ENCODE results near the gene C2CD2. TPM values are rescaled to one million over a fixed set of nuclear protein-coding genes. Genes with fewer than 3 reads are reported as not detected.

The C2CD2 gene
- total RNA-seq, 2 experiments from 2014 or later: 7.0 to 8.8 TPM

DNA sequence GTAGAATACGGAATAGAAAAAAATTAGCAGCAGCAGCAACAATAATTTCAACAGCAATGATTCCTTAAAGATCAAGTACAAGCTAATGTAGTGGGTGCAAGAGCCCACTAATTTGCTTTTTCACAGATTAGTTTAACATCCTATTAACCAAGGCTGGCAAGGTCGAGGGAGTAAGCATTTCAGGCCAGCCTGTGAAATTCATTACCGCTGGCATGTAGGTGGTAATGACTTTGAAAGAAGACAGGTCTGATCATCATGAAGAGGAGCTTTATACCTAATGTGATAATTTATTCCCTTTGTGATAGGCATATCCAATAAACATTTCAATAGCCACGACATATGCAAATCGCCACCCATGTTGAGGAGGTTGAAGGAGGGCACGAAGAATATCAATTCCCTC, 63.5 kb downstream of the C2CD2 start:
- ChIA-PET POLR2A (no interaction called here), CTCF (interaction anchor here (1.0 to 1.1 kb wide), 2 partner anchors 11 to 12 kb away, joined by 3 read pairs; no protein-coding TSS in a partner anchor)
- Mint-ChIP-seq H3K4me3 (no peak overlapping the region), H3K36me3 (ENCODE audit: low read depth) (no peaks in the 10 kb centered on the region), H3K4me1 (peaks cover 9% of the 10 kb centered on the region), H3K27ac (no peak overlapping the region), H3K27me3 (no peaks in the 10 kb centered on the region), H3K9me3 (no peaks in the 10 kb centered on the region)
- no peak for DNase-seq

DNA sequence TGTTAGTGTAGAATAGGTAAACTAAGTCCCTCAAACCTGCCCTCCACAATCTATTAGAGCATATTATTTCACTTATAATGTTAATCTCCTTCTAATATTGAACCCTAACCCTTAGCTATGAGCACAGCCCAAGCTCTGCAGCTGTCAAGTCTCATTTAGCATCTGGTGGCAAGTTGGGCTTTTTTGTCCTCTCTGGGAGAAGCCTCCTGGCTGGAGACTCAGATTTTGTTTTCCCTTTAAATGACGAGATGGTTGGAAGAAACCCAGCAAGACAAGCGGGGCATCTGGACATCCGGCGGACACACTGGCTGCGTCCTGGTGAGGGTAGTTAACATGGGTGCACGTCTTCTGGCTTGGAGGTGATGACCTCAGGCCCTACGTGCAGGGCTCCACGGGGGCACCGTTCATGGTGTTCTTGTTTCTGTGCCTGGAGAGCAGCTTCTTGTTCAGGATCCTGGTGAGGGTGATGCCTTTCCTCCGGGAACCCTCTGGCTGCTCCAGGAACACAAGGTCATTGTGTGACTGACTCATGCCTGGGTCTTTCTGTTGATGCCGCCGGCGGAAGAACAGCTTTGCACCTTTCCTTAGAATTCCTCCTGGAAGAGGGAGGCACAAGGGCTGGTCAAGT, 65.0 kb downstream of the C2CD2 start:
- no peak overlapping the region for H3K4me3 Mint-ChIP-seq
- DNase-seq: no peak
- no peaks in the 10 kb centered on the region for H3K27me3 Mint-ChIP-seq
- no peaks in the 10 kb centered on the region for H3K36me3 Mint-ChIP-seq (ENCODE audit: low read depth)
- H3K4me1 Mint-ChIP-seq: peaks cover 9% of the 10 kb centered on the region
- no peak overlapping the region for H3K27ac Mint-ChIP-seq
- POLR2A ChIA-PET: no interaction called here
- CTCF ChIA-PET: interaction anchor here (0.6 kb wide), 1 partner anchor 61 kb away, joined by 4 read pairs; no protein-coding TSS in a partner anchor
- no peaks in the 10 kb centered on the region for H3K9me3 Mint-ChIP-seq

DNA sequence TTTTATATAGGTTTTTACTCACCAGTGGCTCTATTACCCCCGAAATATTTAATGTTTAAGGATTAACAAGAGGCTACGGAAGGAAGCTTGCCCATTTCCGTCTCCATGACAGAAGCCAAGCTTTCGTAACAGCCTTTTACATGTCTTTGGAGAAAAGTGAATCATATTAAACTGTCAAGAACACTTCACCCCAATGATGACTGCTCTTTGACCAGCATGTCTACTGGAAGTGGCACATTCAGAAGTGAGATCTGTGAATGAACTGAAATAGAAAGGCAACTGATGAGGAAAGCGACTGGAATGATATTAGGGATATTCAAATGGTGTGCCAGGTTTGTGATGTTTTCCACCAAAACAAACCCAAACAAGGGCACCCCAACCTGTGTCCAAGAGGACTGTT, 66.2 kb downstream of the C2CD2 start:
- Mint-ChIP-seq H3K36me3 (ENCODE audit: low read depth) (no peaks in the 10 kb centered on the region), H3K27ac (no peak overlapping the region), H3K9me3 (no peaks in the 10 kb centered on the region), H3K4me3 (no peak overlapping the region), H3K4me1 (peaks cover 9% of the 10 kb centered on the region), H3K27me3 (no peaks in the 10 kb centered on the region)
- ChIA-PET POLR2A (no interaction called here), CTCF (no interaction called here)
- DNase-seq: no peak

DNA sequence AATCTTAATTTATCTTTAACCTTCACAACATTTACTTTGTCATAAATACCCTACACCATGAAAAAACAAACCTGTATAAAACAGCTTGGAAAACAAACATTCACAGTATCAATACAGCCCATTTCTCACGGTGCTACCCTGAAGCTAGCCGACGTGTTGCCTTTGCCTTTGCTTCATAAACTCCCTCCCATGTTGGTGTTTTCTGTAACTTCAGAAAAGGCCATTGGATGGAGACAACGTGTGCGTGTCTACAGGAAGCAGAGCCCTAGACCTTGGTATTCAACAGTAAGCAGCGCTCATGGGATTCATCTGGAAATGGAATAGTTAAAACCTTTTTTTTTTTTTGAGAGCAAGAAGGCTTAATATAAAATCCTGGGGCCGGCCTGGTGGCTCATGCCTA, 67.5 kb downstream of the C2CD2 start:
- Mint-ChIP-seq H3K4me1 (peaks cover 9% of the 10 kb centered on the region), H3K4me3 (no peak overlapping the region), H3K9me3 (no peaks in the 10 kb centered on the region), H3K27me3 (no peaks in the 10 kb centered on the region), H3K27ac (no peak overlapping the region), H3K36me3 (ENCODE audit: low read depth) (no peaks in the 10 kb centered on the region)
- CTCF ChIA-PET: no interaction called here
- DNase-seq: no peak
- POLR2A ChIA-PET: no interaction called here

DNA sequence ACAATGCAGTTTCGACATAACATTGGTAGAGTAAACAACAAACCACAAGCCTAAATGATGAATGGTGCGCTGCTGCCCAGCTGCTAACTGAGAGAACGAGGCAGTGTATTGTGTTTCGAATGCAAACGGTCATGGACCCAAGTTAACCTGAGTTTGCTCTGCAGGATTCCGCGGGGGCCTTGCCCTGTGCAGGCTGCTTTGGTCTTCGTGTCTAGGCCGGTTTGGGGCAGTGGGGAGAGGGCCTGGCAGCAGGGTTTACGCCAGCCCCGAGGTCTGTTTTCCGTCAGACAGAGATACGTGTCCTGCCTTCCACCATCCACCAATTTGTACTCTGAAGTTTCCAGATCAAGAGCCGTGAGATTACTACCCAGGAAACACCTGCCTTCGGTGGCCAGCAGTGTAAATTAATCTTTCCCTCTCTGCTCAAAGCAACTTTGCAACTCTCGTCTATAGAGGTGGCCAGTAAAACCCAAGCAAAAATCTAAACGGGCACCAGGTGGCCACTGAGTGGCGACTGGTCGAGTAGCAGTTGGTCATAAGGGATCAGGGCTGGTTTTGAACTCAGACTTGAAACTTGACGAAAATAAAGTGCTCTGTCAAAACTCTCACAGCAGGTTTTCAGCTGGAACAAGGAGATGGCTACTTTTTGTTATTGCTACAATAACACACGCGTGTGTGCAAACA, 68.3 kb downstream of the C2CD2 start:
- H3K27me3 Mint-ChIP-seq: no peaks in the 10 kb centered on the region
- no peaks in the 10 kb centered on the region for H3K36me3 Mint-ChIP-seq (ENCODE audit: low read depth)
- no peak overlapping the region for H3K27ac Mint-ChIP-seq
- H3K4me1 Mint-ChIP-seq: peaks cover 9% of the 10 kb centered on the region
- POLR2A ChIA-PET: no interaction called here
- H3K4me3 Mint-ChIP-seq: no peak overlapping the region
- DNase-seq: no peak
- no peaks in the 10 kb centered on the region for H3K9me3 Mint-ChIP-seq
- CTCF ChIA-PET: no interaction called here

DNA sequence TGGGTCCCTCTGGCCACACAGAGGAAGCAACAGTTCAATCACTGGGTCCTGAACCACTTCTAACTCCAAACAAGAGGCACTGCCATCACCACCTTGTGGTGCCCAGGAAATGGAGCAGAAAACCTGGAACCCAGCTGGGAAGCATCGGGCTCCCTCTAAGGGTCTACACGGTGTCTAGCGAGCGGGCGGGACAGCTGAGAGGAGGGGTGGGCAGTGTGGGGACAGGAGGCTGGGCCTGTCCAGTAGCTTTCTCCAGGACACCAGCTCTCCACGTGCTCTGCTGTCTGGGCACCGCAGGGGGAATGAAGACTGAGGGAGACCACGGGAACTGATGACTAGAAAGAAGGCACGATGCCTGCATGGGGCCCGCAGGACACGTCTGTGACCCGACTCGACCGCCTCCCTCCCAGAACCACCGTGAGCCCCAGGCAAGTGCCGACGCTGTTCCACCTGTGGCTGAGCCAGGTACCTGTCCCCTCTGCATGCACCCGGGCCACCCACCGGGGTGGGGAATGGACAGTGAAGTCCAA, 69.3 kb downstream of the C2CD2 start:
- Mint-ChIP-seq H3K4me1 (peaks cover 13% of the 10 kb centered on the region), H3K9me3 (no peaks in the 10 kb centered on the region), H3K36me3 (ENCODE audit: low read depth) (no peaks in the 10 kb centered on the region), H3K4me3 (no peak overlapping the region), H3K27ac (no peak overlapping the region), H3K27me3 (no peaks in the 10 kb centered on the region)
- ChIA-PET POLR2A (no interaction called here), CTCF (no interaction called here)
- no peak for DNase-seq

DNA sequence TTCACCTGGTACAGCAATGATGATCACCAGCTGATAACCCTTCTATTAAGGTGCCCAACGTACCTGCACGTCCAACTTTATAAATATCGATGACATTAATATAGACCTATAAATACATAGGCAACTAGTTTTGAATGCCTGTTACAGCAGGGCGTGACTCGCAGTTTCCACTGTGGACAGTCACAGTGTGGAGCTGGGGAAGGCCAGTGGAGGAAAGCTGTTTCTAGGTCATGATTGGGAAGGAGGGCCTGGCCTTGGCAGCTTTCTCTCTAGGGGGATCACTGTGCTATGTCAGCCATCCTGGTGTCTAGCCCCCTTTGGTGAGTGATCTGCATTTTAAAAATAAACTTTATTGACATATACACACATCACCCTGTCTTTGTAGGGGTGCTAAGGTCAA, 70.2 kb downstream of the C2CD2 start:
- Mint-ChIP-seq H3K4me3 (no peak overlapping the region), H3K4me1 (peaks cover 13% of the 10 kb centered on the region), H3K27me3 (no peaks in the 10 kb centered on the region), H3K27ac (no peak overlapping the region), H3K9me3 (no peaks in the 10 kb centered on the region), H3K36me3 (ENCODE audit: low read depth) (no peaks in the 10 kb centered on the region)
- ChIA-PET POLR2A (no interaction called here), CTCF (no interaction called here)
- no peak for DNase-seq

DNA sequence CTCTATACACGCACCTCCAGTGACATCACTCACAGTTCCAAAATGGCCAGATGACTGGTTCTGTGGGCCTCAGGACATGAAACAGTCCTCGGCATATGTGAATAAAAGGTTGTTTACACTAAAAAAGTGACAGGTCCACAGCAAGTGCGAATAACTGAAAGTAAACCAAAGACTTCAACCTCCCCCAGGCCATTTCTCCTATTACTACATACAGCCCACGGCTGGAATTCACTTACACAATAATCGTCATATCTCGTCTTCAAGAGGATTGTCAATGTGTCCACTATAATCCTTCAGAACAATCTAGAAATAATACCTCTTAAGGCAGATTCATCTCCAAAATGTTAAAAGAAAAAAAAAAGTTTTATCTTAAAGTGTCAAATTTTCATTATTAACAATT, 72.8 kb downstream of the C2CD2 start:
- Mint-ChIP-seq H3K9me3 (no peaks in the 10 kb centered on the region), H3K27ac (no peak overlapping the region), H3K4me1 (peaks cover 33% of the 10 kb centered on the region), H3K27me3 (no peaks in the 10 kb centered on the region), H3K36me3 (ENCODE audit: low read depth) (no peaks in the 10 kb centered on the region), H3K4me3 (no peak overlapping the region)
- ChIA-PET CTCF (no interaction called here), POLR2A (no interaction called here)
- no peak for DNase-seq

DNA sequence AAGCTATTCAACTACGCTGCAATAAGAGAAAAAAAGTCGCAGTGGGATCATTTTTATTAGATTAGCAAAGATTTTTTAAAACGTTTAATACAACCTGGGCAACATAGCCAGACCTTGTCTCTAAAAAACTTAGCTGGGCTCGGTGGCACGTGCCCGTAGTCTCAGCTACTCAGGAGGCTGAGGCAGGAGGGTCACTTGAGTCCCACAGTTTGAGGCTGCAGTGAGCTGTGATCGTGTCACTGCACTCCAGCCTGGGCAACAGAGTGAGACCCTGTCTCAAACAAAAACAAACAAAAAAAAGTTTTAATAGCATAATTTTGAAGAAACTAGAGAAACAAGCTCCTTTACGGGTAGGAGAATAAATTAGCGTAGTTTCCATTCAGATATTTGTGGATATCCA, 73.7 kb downstream of the C2CD2 start:
- H3K4me3 Mint-ChIP-seq: peak overlapping the region; percentile 83
- peak overlapping the region; percentile 97 for H3K27ac Mint-ChIP-seq
- H3K27me3 Mint-ChIP-seq: no peaks in the 10 kb centered on the region
- ChIA-PET CTCF (interaction anchor here (1.0 to 1.8 kb wide), 4 partner anchors 10 to 237 kb away, joined by 3 to 6 read pairs (median 4); no protein-coding TSS in a partner anchor), POLR2A (no interaction called here)
- DNase-seq: no peak
- no peaks in the 10 kb centered on the region for H3K9me3 Mint-ChIP-seq
- no peaks in the 10 kb centered on the region for H3K36me3 Mint-ChIP-seq (ENCODE audit: low read depth)
- H3K4me1 Mint-ChIP-seq: peaks cover 25% of the 10 kb centered on the region

DNA sequence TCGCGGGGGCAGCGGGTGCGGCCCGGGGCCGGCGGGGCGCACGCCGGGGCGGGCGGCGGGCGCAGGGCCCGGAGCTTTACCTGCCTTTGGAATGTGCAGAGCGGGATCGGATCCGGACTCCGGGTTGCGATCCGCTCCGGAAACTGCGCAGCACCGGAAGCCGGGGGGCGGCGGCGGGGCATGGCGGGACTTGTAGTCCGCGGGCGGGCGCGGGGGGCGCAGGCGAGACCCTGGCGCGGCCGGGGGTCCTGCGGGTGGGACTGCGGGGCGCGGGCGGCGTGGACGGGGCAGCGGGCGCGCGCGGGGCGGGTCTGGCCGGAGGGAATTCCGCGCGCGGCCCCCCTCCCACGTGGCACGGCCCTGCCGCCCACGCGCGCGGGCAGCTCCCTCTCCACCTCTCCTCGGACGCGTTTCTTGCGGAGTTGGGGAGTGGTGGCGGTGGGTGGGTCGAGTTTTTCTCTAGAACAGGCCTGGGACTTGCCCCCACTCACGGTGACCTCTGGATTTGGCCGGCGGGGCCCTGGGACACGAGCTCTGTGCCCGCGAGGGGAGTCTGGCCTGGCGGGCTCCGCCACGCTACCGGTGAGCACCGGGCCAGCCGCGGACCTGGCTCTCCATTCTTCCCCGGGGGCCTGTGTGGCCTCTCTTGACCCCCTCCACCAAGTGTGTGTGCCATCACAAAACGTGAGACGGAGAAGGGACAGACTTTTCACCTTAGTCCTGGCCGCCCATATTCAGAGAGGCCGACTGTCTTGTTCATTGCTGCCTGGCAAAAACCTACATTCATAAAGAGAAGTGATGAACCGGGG, 74.4 kb downstream of the C2CD2 start, which contains the start of gene PRDM15:
TSS of gene PRDM15 (minus strand) at position 155 of the 809 bp plus-strand sequence. CDS start 18,981 bp downstream, outside the sequence.
- peaks cover 23% of the 10 kb centered on the region for H3K4me1 Mint-ChIP-seq
- H3K4me3 Mint-ChIP-seq: peak within 1 kb of the TSS; percentile 83
- ChIA-PET POLR2A (no interaction called here), CTCF (interaction anchor here (0.5 to 1.8 kb wide), 6 partner anchors 11 to 238 kb away, joined by 3 to 6 read pairs (median 4); no protein-coding TSS in a partner anchor)
- peak within 1 kb of the TSS; percentile 97 for H3K27ac Mint-ChIP-seq
- H3K9me3 Mint-ChIP-seq: no peaks in the 10 kb centered on the region
- no peaks in the 10 kb centered on the region for H3K36me3 Mint-ChIP-seq (ENCODE audit: low read depth)
- no peaks in the 10 kb centered on the region for H3K27me3 Mint-ChIP-seq
- DNase-seq: peak; percentile 85

DNA sequence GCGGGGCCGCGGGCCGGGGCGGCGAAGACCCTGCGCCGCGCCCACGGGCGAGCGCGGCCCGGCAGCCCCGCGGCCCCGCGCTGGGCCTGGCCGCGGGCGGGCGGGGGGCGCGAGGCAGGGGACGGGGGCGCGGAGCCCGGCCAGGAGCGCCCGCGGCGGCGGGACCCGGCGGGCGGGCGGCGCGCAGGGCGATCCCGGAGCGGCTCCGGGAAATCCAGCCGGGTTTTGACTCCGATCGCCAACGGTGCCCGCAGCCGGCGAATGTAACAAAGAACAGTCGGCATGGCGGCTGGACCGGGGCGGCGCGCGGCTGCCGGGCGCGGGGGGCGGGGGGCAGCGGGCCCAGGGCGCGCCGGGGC, 75.0 kb downstream of the C2CD2 start:
- Mint-ChIP-seq H3K27ac (peak overlapping the region; percentile 81), H3K4me3 (peak overlapping the region; percentile 56), H3K36me3 (ENCODE audit: low read depth) (no peaks in the 10 kb centered on the region), H3K9me3 (no peaks in the 10 kb centered on the region), H3K27me3 (no peaks in the 10 kb centered on the region), H3K4me1 (peaks cover 23% of the 10 kb centered on the region)
- CTCF ChIA-PET: interaction anchor here (1.0 to 1.8 kb wide), 2 partner anchors 21 to 229 kb away, joined by 3 to 6 read pairs; no protein-coding TSS in a partner anchor
- peak; percentile 83 for DNase-seq
- POLR2A ChIA-PET: no interaction called here

DNA sequence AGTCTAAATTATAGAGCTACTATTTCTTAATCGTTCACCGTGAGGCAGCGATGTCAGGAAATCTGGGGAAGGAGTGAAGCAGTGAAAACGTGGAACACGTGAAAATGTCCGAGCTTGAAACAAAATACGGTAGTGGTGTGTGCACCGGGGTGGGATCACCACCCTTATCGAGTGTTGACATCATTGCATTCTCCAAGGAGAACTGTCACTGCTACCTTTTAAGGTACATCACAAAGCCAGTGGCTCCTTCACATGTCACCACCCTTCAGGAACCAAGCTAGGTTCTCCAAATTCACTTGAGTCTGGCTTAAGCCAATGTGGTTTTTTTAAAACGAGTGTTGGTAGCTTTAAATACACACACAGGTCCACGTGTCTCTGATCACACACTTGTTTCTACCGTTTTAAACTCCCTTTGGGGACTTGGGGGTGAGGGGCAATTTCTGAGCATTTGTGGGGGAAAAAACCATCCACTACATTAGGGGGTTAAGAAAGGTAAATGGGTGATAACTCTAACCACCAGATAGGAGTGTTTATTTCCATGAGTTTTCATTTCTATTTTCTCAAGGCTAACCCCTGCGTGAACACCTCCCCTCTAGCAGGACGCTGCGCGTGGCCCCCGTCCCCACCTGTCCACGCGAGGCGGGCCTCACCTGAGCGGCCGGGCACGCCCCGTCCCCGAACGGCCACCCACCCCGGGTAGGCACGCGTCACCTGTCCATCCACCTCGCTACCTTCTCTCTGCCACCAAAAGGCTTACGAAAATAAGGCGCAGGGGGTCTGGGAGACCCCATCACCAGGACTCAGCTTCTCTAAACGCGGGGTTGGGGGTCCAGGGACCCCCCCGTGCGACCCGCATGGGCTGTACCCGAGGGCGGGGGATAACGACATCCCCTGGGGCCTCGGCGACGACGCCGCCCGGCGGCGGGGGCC, 75.7 kb downstream of the C2CD2 start:
- CTCF ChIA-PET: interaction anchor here (0.8 to 0.9 kb wide), 2 partner anchors 11 to 238 kb away, joined by 3 read pairs; no protein-coding TSS in a partner anchor
- peaks cover 23% of the 10 kb centered on the region for H3K4me1 Mint-ChIP-seq

More for the DNA sequence above, 75.7 kb downstream of the C2CD2 start:
- POLR2A ChIA-PET: no interaction called here
- peak; percentile 27 for DNase-seq
- no peaks in the 10 kb centered on the region for H3K36me3 Mint-ChIP-seq (ENCODE audit: low read depth)
- peak overlapping the region; percentile 90 for H3K27ac Mint-ChIP-seq
- H3K4me3 Mint-ChIP-seq: peak overlapping the region; percentile 82
- no peaks in the 10 kb centered on the region for H3K9me3 Mint-ChIP-seq
- H3K27me3 Mint-ChIP-seq: no peaks in the 10 kb centered on the region
